IMR-90 (cell line): ENCODE measurements around the gene TNP1. TPM values are rescaled to one million over a fixed set of nuclear protein-coding genes. Genes with fewer than 3 reads are reported as not detected.

Experiments used
- ATAC-seq: fragments of 200-7000 bp; cut with Tn5 transposase; 2 replicates; pipeline ENCODE4 v1.9.1; 2020; ENCODE audit warnings: low read depth, mild to moderate bottlenecking, moderate library complexity
- BruUV-seq: library from RNA; stranded (reverse); fragments of 400-500 nt; replicated peaks from 2 replicates; lab custom pipeline; 2021; lab: Mats Ljungman, UMichigan
- CTCF ChIA-PET: fragments of 300-600 bp; formaldehyde crosslinking; extraction: SDS; loops from one replicate; lab custom pipeline; 2021; ENCODE audit warnings: antibody characterized with exemption; lab: Yijun Ruan, JAX
- POLR2A ChIA-PET: fragments of 300-600 bp; sonication (Branson Sonifier 250); formaldehyde crosslinking; loops from one replicate; lab custom pipeline; 2022; ENCODE audit warnings: antibody characterized with exemption; ENCODE audit not compliant: unreplicated experiment; lab: Charles Lee
- DNase-seq: peaks from one replicate; pipeline ENCODE4 v3.0.0; 2013
- H2AFZ ChIP-seq: replicated peaks from 2 replicates; pipeline ENCODE3; 2013; ENCODE audit warnings: low read length, mild to moderate bottlenecking; ENCODE audit not compliant: poor library complexity
- H2AK5ac ChIP-seq: 2 replicates; pipeline ENCODE4 v1.6.1; 2013; ENCODE audit warnings: low read depth, low read length, inconsistent platforms
- H2AK9ac ChIP-seq: replicated peaks from 2 replicates; pipeline ENCODE3; 2013; ENCODE audit warnings: mild to moderate bottlenecking, low read depth, low read length, moderate library complexity; ENCODE audit not compliant: poor library complexity
- H2BK120ac ChIP-seq: 2 replicates; pipeline ENCODE4 v1.6.1; 2013; ENCODE audit warnings: low read depth, low read length, inconsistent platforms
- H2BK15ac ChIP-seq: 3 replicates; pipeline ENCODE4 v1.6.1; 2013; ENCODE audit warnings: low read depth, low read length, inconsistent platforms
- H2BK20ac ChIP-seq: 2 replicates; pipeline ENCODE4 v1.6.1; 2013; ENCODE audit warnings: low read depth, mild to moderate bottlenecking, inconsistent platforms, low read length, moderate library complexity
- H2BK5ac ChIP-seq: 2 replicates; pipeline ENCODE4 v1.6.1; 2013; ENCODE audit warnings: mild to moderate bottlenecking, low read depth, low read length, inconsistent platforms; ENCODE audit not compliant: poor library complexity, severe bottlenecking
- H3K14ac ChIP-seq: replicated peaks from 2 replicates; pipeline ENCODE4 v1.6.1; 2013; ENCODE audit warnings: low read depth, low read length, inconsistent platforms
- H3K18ac ChIP-seq: 2 replicates; pipeline ENCODE4 v1.6.1; 2013; ENCODE audit warnings: low read depth, low read length, control low read depth
- H3K23ac ChIP-seq: 2 replicates; pipeline ENCODE4 v1.6.1; 2013; ENCODE audit warnings: low read depth, low read length, inconsistent platforms
- H3K27ac ChIP-seq: 2 replicates; pipeline ENCODE4 v1.5.1; 2013; ENCODE audit warnings: mild to moderate bottlenecking, control low read depth, low read length; ENCODE audit not compliant: insufficient read depth
- H3K27me3 ChIP-seq: 2 replicates; pipeline ENCODE4 v1.6.1; 2013; ENCODE audit warnings: low read length; ENCODE audit not compliant: control insufficient read depth, insufficient read depth
- H3K36me3 ChIP-seq: 2 replicates; pipeline ENCODE4 v1.6.1; 2013; ENCODE audit warnings: low read length, mixed read lengths; ENCODE audit not compliant: control insufficient read depth, insufficient read depth
- H3K4ac ChIP-seq: 2 replicates; pipeline ENCODE4 v1.6.1; 2013; ENCODE audit warnings: low read depth, low read length, inconsistent platforms
- H3K4me1 ChIP-seq: 2 replicates; pipeline ENCODE4 v1.6.1; 2013; ENCODE audit warnings: low read length, mixed read lengths; ENCODE audit not compliant: control insufficient read depth, insufficient read depth
- H3K4me2 ChIP-seq: 2 replicates; pipeline ENCODE4 v1.6.1; 2013; ENCODE audit warnings: low read depth, mild to moderate bottlenecking, control low read depth, low read length, moderate library complexity
- H3K4me3 ChIP-seq: 2 replicates; pipeline ENCODE4 v1.5.1; 2013; ENCODE audit warnings: low read depth, mild to moderate bottlenecking, control low read depth, low read length, moderate library complexity; ENCODE audit not compliant: insufficient read depth
- H3K56ac ChIP-seq: 2 replicates; pipeline ENCODE4 v1.6.1; 2013; ENCODE audit warnings: low read length, inconsistent platforms; ENCODE audit not compliant: insufficient read depth; ENCODE audit errors: extremely low read depth
- H3K79me1 ChIP-seq, 2 experiments: 2 replicates each; pipeline ENCODE4 v1.6.1; 2013; ENCODE audit warnings: low read length in 2 of 2, inconsistent platforms in 1 of 2, low read depth in 1 of 2
- H3K9ac ChIP-seq: 2 replicates; pipeline ENCODE4 v1.6.1; 2013; ENCODE audit warnings: low read depth, low read length, control low read depth
- H3K9me1 ChIP-seq: 2 replicates; pipeline ENCODE4 v1.6.1; 2013; ENCODE audit warnings: low read length, inconsistent platforms; ENCODE audit not compliant: insufficient read depth
- H3K9me3 ChIP-seq: 2 replicates; pipeline ENCODE4 v1.6.1; 2013; ENCODE audit warnings: low read length; ENCODE audit not compliant: control insufficient read depth, insufficient read depth
- H4K20me1 ChIP-seq: 2 replicates; pipeline ENCODE4 v1.6.1; 2013; ENCODE audit warnings: low read length, inconsistent platforms; ENCODE audit not compliant: insufficient read depth
- H4K5ac ChIP-seq: 2 replicates; pipeline ENCODE4 v1.6.1; 2013; ENCODE audit warnings: mild to moderate bottlenecking, low read depth, low read length, control low read depth
- H4K8ac ChIP-seq, 2 experiments: 2 replicates each; pipeline ENCODE4 v1.6.1; 2013; ENCODE audit warnings: low read depth in 2 of 2, low read length in 2 of 2, control low read depth in 1 of 2, inconsistent platforms in 1 of 2
- H4K91ac ChIP-seq: 2 replicates; pipeline ENCODE4 v1.6.1; 2013; ENCODE audit warnings: low read depth, low read length, inconsistent platforms; ENCODE audit not compliant: insufficient read depth
- MAFK ChIP-seq: IDR thresholded peaks from 2 replicates; pipeline ENCODE4 v1.6.1; 2012; ENCODE audit warnings: low read depth, low read length, improper control_type of control experiment
- RAD21 ChIP-seq: IDR thresholded peaks from 2 replicates; pipeline ENCODE4 v1.6.1; 2012; ENCODE audit warnings: low read length, improper control_type of control experiment
- RFX5 ChIP-seq: IDR thresholded peaks from 2 replicates; pipeline ENCODE4 v1.8.0; 2012; ENCODE audit warnings: low read depth, mild to moderate bottlenecking, low read length, moderate library complexity
- SMC3 ChIP-seq: fragments of 150-350 bp; IDR thresholded peaks from 2 replicates; pipeline ENCODE4 v1.6.1; 2016; ENCODE audit warnings: low read depth, mild to moderate bottlenecking, antibody characterized with exemption, low read length, moderate library complexity
- USF2 ChIP-seq: fragments of 150-350 bp; IDR thresholded peaks from 2 replicates; pipeline ENCODE4 v1.6.1; 2017; ENCODE audit warnings: mild to moderate bottlenecking, antibody characterized with exemption, low read length, low read depth
- WGBS, 2 experiments: methylation state at CpG; one replicate each; pipeline versions ENCODE4 v1.1.5 to v1.1.7; 2013; ENCODE audit warnings: missing lambda C conversion rate in 2 of 2; ENCODE audit not compliant: insufficient read length in 1 of 2; ENCODE audit errors: extremely low coverage in 2 of 2; 5-methylcytosine and 5-hydroxymethylcytosine counted together
- dilution Hi-C: fragments of 300-500 bp; cut with HindIII; formaldehyde crosslinking; loops from one replicate; pipeline ENCODE4 v1.14.3; 2018; ENCODE audit warnings: low sequenced_read_pairs; ENCODE audit not compliant: unreplicated experiment
- in situ Hi-C: fragments of 300-500 bp; cut with MboI; formaldehyde crosslinking; loops from 3 replicates; pipeline ENCODE4 v1.14.3; 2019; ENCODE audit warnings: low sequenced_read_pairs, inconsistent platforms, mixed read lengths
- intact Hi-C: fragments of 100-400 bp; cut with micrococcal nuclease; formaldehyde crosslinking; loops from 2 replicates; pipeline ENCODE4 v1.10.0; 2022
- polyA plus RNA-seq, 3 experiments: library from polyadenylated mRNA; depleted of rRNA; stranded (reverse); fragments of >200 nt; gene quantifications; 2 replicates each; pipeline ENCODE4 v1.2.3, GENCODE V29; 2012; ENCODE audit warnings: low replicate concordance in 1 of 3
- total RNA-seq: library from RNA; depleted of rRNA; stranded (reverse); fragments of >200 nt; gene quantifications from 2 replicates; pipeline ENCODE4 v1.2.3, GENCODE V29; 2012
- TF ChIP-seq, protein P1 (sequence below): conservative IDR thresholded peaks from 2 replicates; pipeline ENCODE4 v1.5.1; 2012; ENCODE audit warnings: mild to moderate bottlenecking, low read depth, low read length, improper control_type of control experiment
- TF ChIP-seq, protein P2 (sequence below): fragments of 150-350 bp; IDR thresholded peaks from 2 replicates; pipeline ENCODE4 v1.6.1; 2016; ENCODE audit warnings: low read depth, mild to moderate bottlenecking, low read length, moderate library complexity, borderline replicate concordance

TNP1 gene
- total and polyA plus RNA-seq, 2 of the 4 experiments (the other 2 are of a cell fraction) = not detected

DNA sequence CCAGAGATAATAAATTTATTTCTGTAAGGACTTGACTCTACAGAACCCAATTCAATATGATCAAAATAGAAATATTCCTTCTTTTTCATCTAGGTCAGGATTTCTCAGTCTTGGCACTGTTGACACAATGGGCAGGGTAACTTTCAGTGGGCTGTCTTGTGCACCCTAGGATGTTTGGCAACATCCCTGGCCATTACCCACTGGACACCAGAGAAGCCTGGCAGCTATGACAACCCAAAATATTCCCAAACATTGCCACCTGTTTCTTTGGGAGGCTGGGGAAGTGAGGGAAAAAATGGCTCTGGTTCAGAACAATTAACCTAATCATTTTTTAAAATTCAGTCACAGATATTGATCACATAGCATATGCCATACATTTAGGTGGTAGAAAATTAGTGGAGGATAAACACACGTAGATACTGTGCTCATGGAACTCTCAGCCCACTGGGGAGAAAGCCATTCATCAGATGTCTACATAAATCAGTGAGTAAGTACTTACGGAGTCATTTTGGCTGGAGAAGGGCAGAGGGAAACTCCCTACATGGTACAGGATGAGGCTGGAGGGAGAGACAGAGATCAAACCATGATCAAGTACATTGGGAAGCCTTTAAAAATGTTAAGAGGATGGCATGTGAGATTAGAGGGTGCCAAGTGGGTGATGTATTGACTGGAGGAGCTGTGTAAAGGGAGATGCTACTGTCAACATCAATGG lies 718 bp upstream of the TNP1 start:
- no CpG with 5 or more reads among the region's 2 CpGs for WGBS, 2 experiments

More for the DNA sequence above, 718 bp upstream of the TNP1 start:
- Histone ChIP-seq H3K9me3 (no peaks in the 10 kb centered on the region), H4K91ac (no peak overlapping the region), H3K23ac (no peak overlapping the region), H3K56ac (no peak overlapping the region), H2BK15ac (no peak overlapping the region; the same call in 2 of the 3 replicates), H2BK120ac (no peak overlapping the region), H4K8ac (no peak overlapping the region), H4K5ac (no peak overlapping the region), H3K9ac (no peak overlapping the region), H3K9me1 (peaks cover 9% of the 10 kb centered on the region), H3K27me3 (no peaks in the 10 kb centered on the region), H3K4me3 (no peak overlapping the region), H3K4me1 (peaks cover 10% of the 10 kb centered on the region), H2BK5ac (no peak overlapping the region), H3K36me3 (no peaks in the 10 kb centered on the region), H2AFZ (no peak overlapping the region), H3K18ac (no peak overlapping the region), H3K4me2 (no peak overlapping the region), H2AK9ac (no peak overlapping the region), H3K4ac (no peak overlapping the region), H3K14ac (no peak overlapping the region), H3K79me1 (no peaks in the 10 kb centered on the region), H2AK5ac (no peak overlapping the region), H2BK20ac (no peak overlapping the region), H4K20me1 (no peaks in the 10 kb centered on the region), H3K27ac (no peak overlapping the region)
- in situ Hi-C loops = no loop called here
- TF ChIP-seq RFX5 (no peak), RAD21 (no peak), MAFK (no peak), USF2 (no peak), SMC3 (no peak)
- TF ChIP-seq, protein P1, sequence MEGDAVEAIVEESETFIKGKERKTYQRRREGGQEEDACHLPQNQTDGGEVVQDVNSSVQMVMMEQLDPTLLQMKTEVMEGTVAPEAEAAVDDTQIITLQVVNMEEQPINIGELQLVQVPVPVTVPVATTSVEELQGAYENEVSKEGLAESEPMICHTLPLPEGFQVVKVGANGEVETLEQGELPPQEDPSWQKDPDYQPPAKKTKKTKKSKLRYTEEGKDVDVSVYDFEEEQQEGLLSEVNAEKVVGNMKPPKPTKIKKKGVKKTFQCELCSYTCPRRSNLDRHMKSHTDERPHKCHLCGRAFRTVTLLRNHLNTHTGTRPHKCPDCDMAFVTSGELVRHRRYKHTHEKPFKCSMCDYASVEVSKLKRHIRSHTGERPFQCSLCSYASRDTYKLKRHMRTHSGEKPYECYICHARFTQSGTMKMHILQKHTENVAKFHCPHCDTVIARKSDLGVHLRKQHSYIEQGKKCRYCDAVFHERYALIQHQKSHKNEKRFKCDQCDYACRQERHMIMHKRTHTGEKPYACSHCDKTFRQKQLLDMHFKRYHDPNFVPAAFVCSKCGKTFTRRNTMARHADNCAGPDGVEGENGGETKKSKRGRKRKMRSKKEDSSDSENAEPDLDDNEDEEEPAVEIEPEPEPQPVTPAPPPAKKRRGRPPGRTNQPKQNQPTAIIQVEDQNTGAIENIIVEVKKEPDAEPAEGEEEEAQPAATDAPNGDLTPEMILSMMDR = no peak
- TF ChIP-seq, protein P2, sequence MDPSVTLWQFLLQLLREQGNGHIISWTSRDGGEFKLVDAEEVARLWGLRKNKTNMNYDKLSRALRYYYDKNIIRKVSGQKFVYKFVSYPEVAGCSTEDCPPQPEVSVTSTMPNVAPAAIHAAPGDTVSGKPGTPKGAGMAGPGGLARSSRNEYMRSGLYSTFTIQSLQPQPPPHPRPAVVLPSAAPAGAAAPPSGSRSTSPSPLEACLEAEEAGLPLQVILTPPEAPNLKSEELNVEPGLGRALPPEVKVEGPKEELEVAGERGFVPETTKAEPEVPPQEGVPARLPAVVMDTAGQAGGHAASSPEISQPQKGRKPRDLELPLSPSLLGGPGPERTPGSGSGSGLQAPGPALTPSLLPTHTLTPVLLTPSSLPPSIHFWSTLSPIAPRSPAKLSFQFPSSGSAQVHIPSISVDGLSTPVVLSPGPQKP = no peak
- peak; percentile 39 for DNase-seq
- ChIA-PET CTCF (no interaction called here), POLR2A (no interaction called here)
- ATAC-seq = no peak
- no TSS peak for BruUV-seq
- intact Hi-C loops = no loop called here
- dilution Hi-C loops = no loop called here
